ENCODE results near the gene GBGT1. TPM values are rescaled to one million over a fixed set of nuclear protein-coding genes. Genes with fewer than 3 reads are reported as not detected.

The GBGT1 gene
- total RNA-seq, 1 experiment from 2014 or later = 16.5 TPM

- ChIA-PET POLR2A (no interaction called here), CTCF (interaction anchor here (1.2 kb wide), 1 partner anchor 47 kb away, joined by 4 read pairs; no protein-coding TSS in a partner anchor)
- H3K36me3 Mint-ChIP-seq = no peaks in the 10 kb centered on the region
- DNase-seq (ENCODE audit: low spot score) = no peak
- H3K4me3 Mint-ChIP-seq = no peak overlapping the region
- H3K4me1 Mint-ChIP-seq = no peaks in the 10 kb centered on the region; the same call in 1 of the 2 replicates
- peaks cover 49% of the 10 kb centered on the region for H3K27me3 Mint-ChIP-seq (ENCODE audit: low read depth)
- no peak for ATAC-seq
- H3K27ac Mint-ChIP-seq = no peak overlapping the region
- TF ChIP-seq ATF2 (CRISPR knock-in tag; IDR thresholded peaks at IDR 0.05; ENCODE audit: borderline replicate concordance, low read depth) = no peak
- no peak for TF ChIP-seq ATF6 (CRISPR knock-in tag; IDR thresholded peaks at IDR 0.05)
- no peak for TF ChIP-seq NFE2L1 (CRISPR knock-in tag; IDR thresholded peaks at IDR 0.05)
- TF ChIP-seq CTCF (IDR thresholded peaks at IDR 0.05) = no peak
- no peak for TF ChIP-seq STAT6 (CRISPR knock-in tag; conservative IDR thresholded peaks at IDR 0.05; ENCODE audit: low read depth)
- TF ChIP-seq USF2 (CRISPR knock-in tag; IDR thresholded peaks at IDR 0.05) = no peak
- no peak for TF ChIP-seq MLX (CRISPR knock-in tag; IDR thresholded peaks at IDR 0.05)
- no peak for TF ChIP-seq IRF2 (CRISPR knock-in tag; IDR thresholded peaks at IDR 0.05; ENCODE audit: borderline replicate concordance, low read depth)
- no peak for TF ChIP-seq SOX15 (CRISPR knock-in tag; IDR thresholded peaks at IDR 0.05)
- TF ChIP-seq USF1 (CRISPR knock-in tag; IDR thresholded peaks at IDR 0.05) = no peak
- TF ChIP-seq ZNF396 (CRISPR knock-in tag; IDR thresholded peaks at IDR 0.05; ENCODE audit: borderline replicate concordance) = no peak
- TF ChIP-seq ZNF416 (CRISPR knock-in tag; IDR thresholded peaks at IDR 0.05) = no peak
- TF ChIP-seq IRF1 (CRISPR knock-in tag; IDR thresholded peaks at IDR 0.05) = no peak
- no peak for TF ChIP-seq TEAD1 (CRISPR knock-in tag; IDR thresholded peaks at IDR 0.05)
- TF ChIP-seq ARID4B (CRISPR knock-in tag; IDR thresholded peaks at IDR 0.05; ENCODE audit: borderline replicate concordance) = no peak
- TF ChIP-seq CDX4 (CRISPR knock-in tag; IDR thresholded peaks at IDR 0.05; ENCODE audit: borderline replicate concordance) = no peak
- no peak for TF ChIP-seq HMGA2 (CRISPR knock-in tag; IDR thresholded peaks at IDR 0.05)
- H3K9me3 Mint-ChIP-seq = peaks cover 11% of the 10 kb centered on the region
These were observed 28.3 kb upstream of the GBGT1 start for GRCh38 chr9:133191989-133192388.

Measured in WTC11 (cell line).